ENCODE data around the gene CENPP. TPM values are rescaled to one million over a fixed set of nuclear protein-coding genes. Genes with fewer than 3 reads are reported as not detected.

Gene CENPP
- total RNA-seq, 1 donor: 5.4 TPM

- Histone ChIP-seq H3K79me2 (ENCODE audit: insufficient read depth, low read length) (no peaks in the 10 kb centered on the region), H3K4me2 (ENCODE audit: insufficient read depth, low read length) (no peak overlapping the region), H3K36me3 (ENCODE audit: insufficient read depth, low read length) (peaks cover 28% of the 10 kb centered on the region), H3K9me3 (ENCODE audit: low read depth, low read length) (no peaks in the 10 kb centered on the region), H2AFZ (ENCODE audit: low read length) (no peak overlapping the region), H4K20me1 (ENCODE audit: insufficient read depth, low read length) (no peaks in the 10 kb centered on the region), H3K27ac (ENCODE audit: low read depth, low read length) (no peak overlapping the region), H3K4me1 (ENCODE audit: insufficient read depth, low read length) (peaks cover 27% of the 10 kb centered on the region), H3K4me3 (ENCODE audit: insufficient read depth, low read length) (no peak overlapping the region), H3K27me3 (ENCODE audit: insufficient read depth, low read length) (no peaks in the 10 kb centered on the region)
- DNase-seq (ENCODE audit: insufficient read length, low spot score, missing footprints): no peak
- TF ChIP-seq CTCF (IDR thresholded peaks at IDR 0.05; ENCODE audit: extremely low read depth, low read depth, low read length): no peak
These were observed 285.0 kb downstream of the CENPP start for GRCh38 chr9:92610470-92611420.

GRCh38 chr9:92611621-92612285, 286.0 kb downstream of the CENPP start:
- Histone ChIP-seq H3K36me3 (ENCODE audit: insufficient read depth, low read length) (peaks cover 38% of the 10 kb centered on the region), H3K4me2 (ENCODE audit: insufficient read depth, low read length) (no peak overlapping the region)
- no peak for DNase-seq (ENCODE audit: insufficient read length, low spot score, missing footprints)

GRCh38 chr9:92612292-92612691, 286.5 kb downstream of the CENPP start:
- Histone ChIP-seq H3K9me3 (ENCODE audit: low read depth, low read length) (no peaks in the 10 kb centered on the region), H3K4me3 (ENCODE audit: insufficient read depth, low read length) (no peak overlapping the region), H3K4me1 (ENCODE audit: insufficient read depth, low read length) (peaks cover 22% of the 10 kb centered on the region), H3K36me3 (ENCODE audit: insufficient read depth, low read length) (peaks cover 43% of the 10 kb centered on the region), H3K27me3 (ENCODE audit: insufficient read depth, low read length) (no peaks in the 10 kb centered on the region), H2AFZ (ENCODE audit: low read length) (no peak overlapping the region), H4K20me1 (ENCODE audit: insufficient read depth, low read length) (no peaks in the 10 kb centered on the region), H3K27ac (ENCODE audit: low read depth, low read length) (no peak overlapping the region), H3K79me2 (ENCODE audit: insufficient read depth, low read length) (no peaks in the 10 kb centered on the region), H3K4me2 (ENCODE audit: insufficient read depth, low read length) (no peak overlapping the region)
- DNase-seq (ENCODE audit: insufficient read length, low spot score, missing footprints): no peak
- no peak for TF ChIP-seq CTCF (IDR thresholded peaks at IDR 0.05; ENCODE audit: extremely low read depth, low read depth, low read length)

More at GRCh38 chr9:92611621-92612285, 286.0 kb downstream of the CENPP start:
- Histone ChIP-seq H3K9me3 (ENCODE audit: low read depth, low read length) (no peaks in the 10 kb centered on the region), H2AFZ (ENCODE audit: low read length) (no peak overlapping the region), H3K27me3 (ENCODE audit: insufficient read depth, low read length) (no peaks in the 10 kb centered on the region), H3K4me1 (ENCODE audit: insufficient read depth, low read length) (peaks cover 27% of the 10 kb centered on the region), H3K27ac (ENCODE audit: low read depth, low read length) (no peak overlapping the region), H3K79me2 (ENCODE audit: insufficient read depth, low read length) (no peaks in the 10 kb centered on the region), H3K4me3 (ENCODE audit: insufficient read depth, low read length) (no peak overlapping the region), H4K20me1 (ENCODE audit: insufficient read depth, low read length) (no peaks in the 10 kb centered on the region)
- no peak for TF ChIP-seq CTCF (IDR thresholded peaks at IDR 0.05; ENCODE audit: extremely low read depth, low read depth, low read length)

GRCh38 chr9:92612816-92613215, 287.1 kb downstream of the CENPP start:
- H3K9me3 ChIP-seq (ENCODE audit: low read depth, low read length): no peaks in the 10 kb centered on the region
- H2AFZ ChIP-seq (ENCODE audit: low read length): no peak overlapping the region
- peaks cover 48% of the 10 kb centered on the region for H3K36me3 ChIP-seq (ENCODE audit: insufficient read depth, low read length)
- no peak for DNase-seq (ENCODE audit: insufficient read length, low spot score, missing footprints)
- H3K4me2 ChIP-seq (ENCODE audit: insufficient read depth, low read length): no peak overlapping the region
- H3K4me1 ChIP-seq (ENCODE audit: insufficient read depth, low read length): peaks cover 17% of the 10 kb centered on the region
- no peaks in the 10 kb centered on the region for H4K20me1 ChIP-seq (ENCODE audit: insufficient read depth, low read length)
- H3K27me3 ChIP-seq (ENCODE audit: insufficient read depth, low read length): no peaks in the 10 kb centered on the region
- TF ChIP-seq CTCF (IDR thresholded peaks at IDR 0.05; ENCODE audit: extremely low read depth, low read depth, low read length): no peak
- H3K79me2 ChIP-seq (ENCODE audit: insufficient read depth, low read length): no peaks in the 10 kb centered on the region
- no peak overlapping the region for H3K27ac ChIP-seq (ENCODE audit: low read depth, low read length)
- H3K4me3 ChIP-seq (ENCODE audit: insufficient read depth, low read length): no peak overlapping the region

Measured in osteoblast (primary cell).